Spleen (tissue), 11 donors: ENCODE results near the gene UVSSA. TPM values are rescaled to one million over a fixed set of nuclear protein-coding genes. Genes with fewer than 3 reads are reported as not detected.

Experiments
- DNase-seq: peaks from one replicate; pipeline ENCODE4 v3.0.0-alpha.2; 2020
- H3K27ac ChIP-seq, 8 donors: fragments of 200-600 bp; sonication (generic) in 7 of 8; 1 replicate in 4 of 8; 2 replicates in 4 of 8; pipeline versions ENCODE4 v1.5.0 to v1.8.0; 2016 to 2021; ENCODE audit warnings: inconsistent platforms in 4 of 8, mild to moderate bottlenecking in 4 of 8, moderate library complexity in 1 of 8
- H3K27me3 ChIP-seq, 7 donors: fragments of 200-600 bp; sonication (generic) in 6 of 7; replicated peaks in 1 of 7; 1 replicate in 4 of 7; 2 replicates in 3 of 7; pipeline versions ENCODE4 v1.5.0 to v1.8.0; 2016 to 2021; ENCODE audit warnings: inconsistent platforms in 3 of 7, mild to moderate bottlenecking in 1 of 7
- H3K36me3 ChIP-seq, 6 donors: fragments of 200-600 bp; sonication (generic) in 5 of 6; 1 replicate in 4 of 6; 2 replicates in 2 of 6; pipeline versions ENCODE4 v1.5.0 to v1.8.0; 2016 to 2021; ENCODE audit warnings: inconsistent platforms in 2 of 6
- H3K4me1 ChIP-seq, 6 donors: fragments of 200-600 bp; sonication (generic) in 5 of 6; 1 replicate in 3 of 6; 2 replicates in 3 of 6; pipeline versions ENCODE4 v1.5.0 to v1.8.0; 2016 to 2021; ENCODE audit warnings: inconsistent platforms in 3 of 6
- H3K4me3 ChIP-seq, 8 donors: fragments of 200-600 bp; sonication (generic) in 7 of 8; 1 replicate in 4 of 8; 2 replicates in 4 of 8; pipeline versions ENCODE4 v1.5.0 to v1.8.0; 2016 to 2021; ENCODE audit warnings: inconsistent platforms in 4 of 8, mild to moderate bottlenecking in 4 of 8, moderate library complexity in 2 of 8
- H3K9me3 ChIP-seq, 8 donors: fragments of 200-600 bp; sonication (generic) in 7 of 8; 1 replicate in 4 of 8; 2 replicates in 4 of 8; pipeline versions ENCODE4 v1.5.0 to v1.8.0; 2016 to 2021; ENCODE audit warnings: inconsistent platforms in 4 of 8
- POLR2A ChIP-seq, 3 donors: fragments of 450-650 bp; IDR thresholded peaks; one replicate each; pipeline ENCODE4 v1.5.1; 2017; ENCODE audit warnings: antibody characterized with exemption in 3 of 3, mild to moderate bottlenecking in 1 of 3
- POLR2AphosphoS5 ChIP-seq, 3 donors: sonication (generic); formaldehyde crosslinking; IDR thresholded peaks; one replicate each; pipeline ENCODE4 v1.5.1; 2017; ENCODE audit warnings: antibody characterized with exemption in 3 of 3
- WGBS, 5 donors: extraction: QIAGEN DNeasy Blood & Tissue Kit in 3 of 5; methylation state at CpG; one replicate each; pipeline versions ENCODE4 v1.1.5 to v1.1.7; 2013 to 2018; 5-methylcytosine and 5-hydroxymethylcytosine counted together
- intact Hi-C: fragments of 100-400 bp; cut with DNase I; formaldehyde crosslinking; loops from one replicate; pipeline ENCODE4 v1.15.0; 2023; ENCODE audit warnings: low total_unique reads
- polyA plus RNA-seq, 3 donors: library from polyadenylated mRNA; stranded (reverse); fragments of 200-250 nt; gene quantifications; one replicate each; pipeline ENCODE4 v1.2.1, GENCODE V29; 2013
- total RNA-seq, 7 donors: library from RNA; depleted of rRNA in 3 of 7; stranded (reverse); fragments of >200 nt in 3 of 7; fragmentation: NEBNext Ultra II Directional in 4 of 7; extraction: Animal tissue kit (Norgen Biotek cat#: 25700) in 4 of 7; gene quantifications; one replicate each; pipeline versions ENCODE4 v1.1.0 to v1.2.1, GENCODE V29; 2016 to 2021
- TF ChIP-seq, protein P1 (sequence below), 11 experiments: fragments of 200-600 bp in 7 of 11; fragments of 450-650 bp in 4 of 11; sonication (generic) in 4 of 11; IDR thresholded peaks in 8 of 11; conservative IDR thresholded peaks in 3 of 11; 1 replicate in 7 of 11; 2 replicates in 4 of 11; pipeline versions ENCODE4 v1.4.0 to v1.8.0; 2016 to 2021; ENCODE audit warnings: antibody characterized with exemption in 11 of 11, inconsistent platforms in 4 of 11, mild to moderate bottlenecking in 1 of 11
- donor health status: healthy with polysubstance abuse.
- donor health status: DM: no; HTN: no; CAD: no; lungs with moderate emphysema.
- donor health status: DM: no; HTN: no; CAD: no.
- donor health status: Bipolar disorder and iron deficiency.
- donor health status: healthy.
- donor health status: DM: no; HTN: no; CAD: no.
- donor health status: DM: yes; HTN: yes; CAD: no.

The UVSSA gene
- total and polyA plus RNA-seq, 10 donors, result 3.0 to 54.0 (median 26.8) TPM

DNA sequence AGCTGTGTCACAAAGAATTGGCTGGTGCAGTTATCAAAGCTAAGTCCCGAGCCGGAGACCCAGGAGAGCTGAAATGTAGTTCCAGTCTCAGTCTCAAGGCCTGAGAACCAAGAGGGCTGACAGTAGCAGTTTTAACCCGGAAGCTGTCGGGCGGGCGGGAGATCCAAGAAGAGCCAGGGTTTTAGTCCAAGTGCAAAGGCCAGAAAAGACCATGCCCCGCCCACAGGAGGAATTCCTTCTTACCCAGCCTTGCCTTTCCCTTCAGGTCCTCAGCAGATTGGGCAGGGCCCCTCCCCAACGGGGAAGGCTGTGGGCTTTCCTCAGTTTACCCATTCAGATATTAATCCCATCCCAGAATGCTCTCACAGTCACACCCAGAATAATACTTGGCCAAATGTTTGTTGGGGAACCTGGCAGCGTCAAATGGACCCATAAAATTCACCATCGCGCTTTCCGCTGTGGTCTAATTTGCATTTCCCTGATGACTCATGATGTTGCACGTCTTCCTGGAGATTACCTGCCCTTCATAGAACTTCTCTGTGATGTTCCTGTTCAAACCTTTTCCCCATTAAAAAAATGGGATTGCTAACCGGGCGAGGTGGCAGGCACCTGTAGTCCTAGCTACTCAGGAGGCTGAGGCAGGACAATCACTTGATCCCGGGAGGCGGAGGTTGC lies 41.1 kb upstream of the UVSSA start:
- intact Hi-C loops, result no loop called here
- no peaks in the 10 kb centered on the region for H3K9me3 ChIP-seq
- peak overlapping the region in 5 of 8 donors; percentile 41 to 84 (median 77) for H3K27ac ChIP-seq
- H3K4me3 ChIP-seq, result no peak overlapping the region
- WGBS, 5 donors, result 71 to 86% (median 77%) methylated on average over 17 of the region's 17 CpGs
- peaks cover 22 to 88% (median 50%) of the 10 kb centered on the region in 6 donors for H3K4me1 ChIP-seq
- peak; percentile 38 for DNase-seq
- no peaks in the 10 kb centered on the region for H3K27me3 ChIP-seq
- H3K36me3 ChIP-seq, result peaks cover 0 to 52% (median 3%) of the 10 kb centered on the region in 6 donors
- TF ChIP-seq POLR2A (IDR thresholded peaks at IDR 0.05) (no peak), POLR2AphosphoS5 (IDR thresholded peaks at IDR 0.05) (peak in 1 of 3 donors; percentile 39)

DNA sequence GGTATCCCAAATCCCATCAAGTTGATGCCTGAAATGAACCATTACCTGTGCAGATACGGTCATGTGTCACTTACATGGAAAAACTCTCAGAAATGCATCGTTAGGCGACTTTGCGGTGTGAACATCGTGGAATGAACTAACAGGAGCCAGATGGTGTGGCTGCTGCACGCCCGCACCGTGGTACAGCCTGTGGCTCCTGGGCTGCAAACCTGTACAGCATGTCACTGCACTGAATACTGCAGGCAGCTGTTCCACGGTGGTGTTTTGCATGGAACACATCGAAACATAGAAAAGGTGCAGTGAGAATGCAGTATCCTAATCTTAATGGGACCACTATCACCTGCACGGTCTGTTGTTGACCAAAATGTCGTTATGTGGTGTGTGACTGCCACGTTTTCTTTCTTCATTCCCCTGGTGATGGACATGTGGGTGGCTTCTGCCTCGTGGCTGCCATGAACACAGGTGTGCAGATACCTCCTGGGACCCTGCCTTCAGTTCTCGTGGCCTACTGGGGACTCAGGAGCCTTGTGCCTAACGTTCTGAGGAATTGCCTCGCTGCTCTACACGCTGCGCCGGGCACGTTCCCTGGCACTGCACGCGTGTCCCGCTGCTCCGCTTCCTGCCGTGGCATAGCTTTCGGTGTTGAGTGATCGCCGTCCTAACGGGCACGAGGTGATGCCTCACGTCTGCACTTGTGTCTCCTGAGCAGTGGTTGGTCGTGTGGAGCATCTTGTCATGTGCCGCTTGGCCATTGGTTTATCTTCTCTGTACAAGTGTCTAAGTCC lies 38.9 kb upstream of the UVSSA start:
- Histone ChIP-seq H3K27ac (peak overlapping the region in 4 of 8 donors; percentile 65 to 74 (median 73)), H3K27me3 (no peaks in the 10 kb centered on the region), H3K36me3 (peaks cover 2 to 59% (median 11%) of the 10 kb centered on the region in 6 donors), H3K4me1 (peaks cover 27 to 81% (median 53%) of the 10 kb centered on the region in 6 donors), H3K9me3 (no peaks in the 10 kb centered on the region), H3K4me3 (no peak overlapping the region)
- DNase-seq, result peak; percentile 70
- WGBS, 5 donors, result 92 to 94% (median 94%) methylated on average over 34 of the region's 34 CpGs
- TF ChIP-seq POLR2A (IDR thresholded peaks at IDR 0.05) (no peak), POLR2AphosphoS5 (IDR thresholded peaks at IDR 0.05) (peak in 1 of 3 donors; percentile 64)
- TF ChIP-seq, protein P1, sequence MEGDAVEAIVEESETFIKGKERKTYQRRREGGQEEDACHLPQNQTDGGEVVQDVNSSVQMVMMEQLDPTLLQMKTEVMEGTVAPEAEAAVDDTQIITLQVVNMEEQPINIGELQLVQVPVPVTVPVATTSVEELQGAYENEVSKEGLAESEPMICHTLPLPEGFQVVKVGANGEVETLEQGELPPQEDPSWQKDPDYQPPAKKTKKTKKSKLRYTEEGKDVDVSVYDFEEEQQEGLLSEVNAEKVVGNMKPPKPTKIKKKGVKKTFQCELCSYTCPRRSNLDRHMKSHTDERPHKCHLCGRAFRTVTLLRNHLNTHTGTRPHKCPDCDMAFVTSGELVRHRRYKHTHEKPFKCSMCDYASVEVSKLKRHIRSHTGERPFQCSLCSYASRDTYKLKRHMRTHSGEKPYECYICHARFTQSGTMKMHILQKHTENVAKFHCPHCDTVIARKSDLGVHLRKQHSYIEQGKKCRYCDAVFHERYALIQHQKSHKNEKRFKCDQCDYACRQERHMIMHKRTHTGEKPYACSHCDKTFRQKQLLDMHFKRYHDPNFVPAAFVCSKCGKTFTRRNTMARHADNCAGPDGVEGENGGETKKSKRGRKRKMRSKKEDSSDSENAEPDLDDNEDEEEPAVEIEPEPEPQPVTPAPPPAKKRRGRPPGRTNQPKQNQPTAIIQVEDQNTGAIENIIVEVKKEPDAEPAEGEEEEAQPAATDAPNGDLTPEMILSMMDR (IDR thresholded peaks at IDR 0.05 in 8 of 11, conservative IDR thresholded peaks at IDR 0.05 in 3 of 11), result no peak
- intact Hi-C loops, result no loop called here

DNA sequence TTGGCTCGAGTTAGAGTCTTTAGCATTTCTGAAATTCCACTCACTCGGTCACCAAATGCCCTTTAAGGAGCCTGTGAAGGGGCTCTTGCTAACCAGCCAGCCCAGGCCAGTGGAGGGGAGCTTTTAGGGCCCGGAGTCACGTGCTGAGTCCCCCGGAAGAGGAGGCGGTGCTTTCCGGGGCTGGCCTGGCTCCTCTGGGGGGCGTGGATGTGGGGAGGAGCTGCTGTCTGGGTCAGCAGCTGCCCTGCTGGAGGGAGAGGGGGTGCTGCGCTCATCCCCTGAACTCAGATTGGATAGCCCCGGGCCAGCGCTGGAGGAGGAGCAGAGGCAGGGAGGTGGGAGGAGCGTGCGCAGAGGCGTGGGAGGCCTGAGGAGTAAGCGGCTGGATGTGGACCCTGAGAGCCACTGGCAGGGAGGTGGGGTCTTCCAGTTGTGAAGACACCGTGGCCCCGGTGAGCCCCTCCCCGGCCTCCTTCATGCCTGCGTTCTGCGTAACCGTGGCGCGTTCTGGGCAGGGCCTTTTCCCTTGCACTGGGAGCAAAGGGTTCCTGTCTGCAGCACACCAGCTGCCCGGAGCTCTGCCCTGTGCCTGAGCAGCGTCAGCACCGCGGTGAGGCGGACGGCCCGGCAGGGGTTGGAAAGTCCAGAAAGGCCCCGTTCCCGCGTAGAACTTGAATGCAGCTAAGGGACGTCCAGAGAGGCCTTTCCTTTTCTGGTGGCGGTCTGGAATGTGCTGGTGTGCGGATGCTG lies 37.6 kb upstream of the UVSSA start:
- Histone ChIP-seq H3K36me3 (peaks cover 6 to 65% (median 24%) of the 10 kb centered on the region in 6 donors), H3K4me1 (peaks cover 27 to 77% (median 53%) of the 10 kb centered on the region in 6 donors), H3K27me3 (no peaks in the 10 kb centered on the region), H3K9me3 (no peaks in the 10 kb centered on the region), H3K4me3 (peak overlapping the region in 7 of 8 donors; percentile 10 to 64 (median 30)), H3K27ac (peak overlapping the region in 7 of 8 donors; percentile 52 to 78 (median 73))
- peak in 2 of 3 donors; percentile 61 to 75 for TF ChIP-seq POLR2AphosphoS5 (IDR thresholded peaks at IDR 0.05)
- TF ChIP-seq, protein P1 (IDR thresholded peaks at IDR 0.05 in 8 of 11, conservative IDR thresholded peaks at IDR 0.05 in 3 of 11), result peak in 1 of 11 experiments; percentile 7
- no peak for TF ChIP-seq POLR2A (IDR thresholded peaks at IDR 0.05)
- WGBS, 5 donors, result 11 to 25% (median 14%) methylated on average over 21 to 36 of the region's 36 CpGs
- intact Hi-C loops, result no loop called here
- DNase-seq, result peak; percentile 93

DNA sequence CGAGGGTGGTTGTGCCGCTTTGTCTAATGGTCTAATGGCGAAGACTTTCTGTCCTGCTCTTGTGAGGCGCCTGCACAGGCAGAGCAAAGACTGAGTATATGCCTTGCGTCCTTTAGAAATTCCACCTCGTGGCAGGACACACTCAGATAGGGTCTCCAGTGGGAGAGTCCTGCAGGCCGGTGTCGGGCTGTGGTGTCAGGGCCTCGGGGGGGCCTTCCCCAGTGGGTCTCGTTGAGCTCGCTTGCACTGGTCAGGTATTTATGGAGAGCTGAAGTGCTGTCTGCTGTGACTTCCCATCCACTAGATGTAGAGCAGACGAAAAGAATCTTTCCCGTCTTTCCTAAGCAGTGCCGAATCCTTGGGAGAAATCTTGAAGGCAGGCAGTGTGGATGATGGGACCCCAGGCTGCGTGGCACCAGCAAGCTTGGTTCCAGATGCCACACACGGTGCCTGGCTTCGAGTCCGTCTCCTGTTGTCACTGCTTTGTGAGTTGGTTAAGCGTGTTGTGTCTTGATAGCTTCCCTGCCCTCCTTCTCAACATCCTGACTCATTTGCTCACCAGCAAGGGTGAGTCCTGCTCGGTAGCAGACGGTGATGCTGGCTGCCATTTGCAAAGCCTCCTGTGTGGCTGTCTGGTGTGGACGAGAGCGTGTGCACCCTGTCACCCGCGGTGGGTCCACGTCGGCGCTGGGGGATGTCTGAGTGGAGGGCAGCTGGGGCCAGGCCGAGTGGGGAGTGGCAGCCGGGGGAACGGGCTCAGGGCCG lies 36.8 kb upstream of the UVSSA start:
- Histone ChIP-seq H3K27me3 (no peaks in the 10 kb centered on the region), H3K36me3 (peaks cover 6 to 66% (median 31%) of the 10 kb centered on the region in 6 donors), H3K4me1 (peaks cover 27 to 70% (median 53%) of the 10 kb centered on the region in 6 donors), H3K27ac (peak overlapping the region in 7 of 8 donors; percentile 52 to 78 (median 73)), H3K4me3 (peak overlapping the region in 7 of 8 donors; percentile 10 to 64 (median 30)), H3K9me3 (no peaks in the 10 kb centered on the region)
- 77 to 90% (median 85%) methylated on average over 26 to 32 of the region's 32 CpGs for WGBS, 5 donors
- intact Hi-C loops, result no loop called here
- peak; percentile 72 for DNase-seq
- TF ChIP-seq, protein P1 (IDR thresholded peaks at IDR 0.05 in 8 of 11, conservative IDR thresholded peaks at IDR 0.05 in 3 of 11), result no peak
- no peak for TF ChIP-seq POLR2A (IDR thresholded peaks at IDR 0.05)
- TF ChIP-seq POLR2AphosphoS5 (IDR thresholded peaks at IDR 0.05), result no peak
